H9 (cell line): ENCODE data around the gene ARL4C. TPM values are rescaled to one million over a fixed set of nuclear protein-coding genes. Genes with fewer than 3 reads are reported as not detected.

Source experiments
- DNase-seq: peaks from one replicate; pipeline ENCODE4 v3.0.0-alpha.2; 2017
- H2AFZ ChIP-seq: one replicate; pipeline ENCODE4 v1.6.1; 2013; ENCODE audit warnings: mild to moderate bottlenecking, low read length, control low read depth, moderate library complexity
- H2AK5ac ChIP-seq: 2 replicates; pipeline ENCODE4 v1.6.1; 2013; ENCODE audit warnings: low read length, control low read depth, mixed read lengths; ENCODE audit not compliant: insufficient read length
- H2BK120ac ChIP-seq: one replicate; pipeline ENCODE4 v1.6.1; 2013; ENCODE audit warnings: low read depth, mild to moderate bottlenecking, low read length, control low read depth, inconsistent platforms; ENCODE audit not compliant: poor library complexity, severe bottlenecking
- H2BK12ac ChIP-seq: 2 replicates; pipeline ENCODE4 v1.6.1; 2013; ENCODE audit warnings: low read length, control low read depth, mixed read lengths, low read depth; ENCODE audit not compliant: insufficient read length
- H2BK15ac ChIP-seq: 2 replicates; pipeline ENCODE4 v1.6.1; 2013; ENCODE audit warnings: low read depth, low read length, control low read depth
- H2BK20ac ChIP-seq: one replicate; pipeline ENCODE4 v1.6.1; 2013; ENCODE audit warnings: low read depth, mild to moderate bottlenecking, low read length, control low read depth, inconsistent platforms; ENCODE audit not compliant: poor library complexity, severe bottlenecking
- H2BK5ac ChIP-seq: 2 replicates; pipeline ENCODE4 v1.6.1; 2013; ENCODE audit warnings: low read length, control low read depth, mixed read lengths; ENCODE audit not compliant: insufficient read length
- H3K14ac ChIP-seq: 2 replicates; pipeline ENCODE4 v1.6.1; 2013; ENCODE audit warnings: low read length, control low read depth; ENCODE audit not compliant: insufficient read depth
- H3K18ac ChIP-seq: 2 replicates; pipeline ENCODE4 v1.6.1; 2013; ENCODE audit warnings: low read depth, mild to moderate bottlenecking, mixed read lengths, low read length, control low read depth; ENCODE audit not compliant: insufficient read length
- H3K23ac ChIP-seq: 2 replicates; pipeline ENCODE4 v1.6.1; 2013; ENCODE audit warnings: low read length, control low read depth, mixed read lengths, low read depth; ENCODE audit not compliant: insufficient read length
- H3K23me2 ChIP-seq: 2 replicates; pipeline ENCODE4 v1.6.1; 2013; ENCODE audit warnings: low read depth, mild to moderate bottlenecking, mixed read lengths, low read length, control low read depth; ENCODE audit not compliant: insufficient read length, poor library complexity, severe bottlenecking
- H3K27ac ChIP-seq: 2 replicates; pipeline ENCODE4 v1.5.1; 2013; ENCODE audit warnings: low read length, control low read depth, mixed read lengths, low read depth; ENCODE audit not compliant: insufficient read length
- H3K27me3 ChIP-seq: 2 replicates; pipeline ENCODE4 v1.6.1; 2013; ENCODE audit warnings: low read length, control low read depth, inconsistent platforms; ENCODE audit not compliant: insufficient read depth
- H3K4ac ChIP-seq: 2 replicates; pipeline ENCODE4 v1.6.1; 2013; ENCODE audit warnings: low read depth, mild to moderate bottlenecking, control low read depth, inconsistent platforms, low read length, moderate library complexity
- H3K4me1 ChIP-seq: 2 replicates; pipeline ENCODE4 v1.6.1; 2013; ENCODE audit warnings: low read length, control low read depth, inconsistent platforms; ENCODE audit not compliant: insufficient read depth
- H3K4me2 ChIP-seq: 2 replicates; pipeline ENCODE4 v1.6.1; 2013; ENCODE audit warnings: low read length, control low read depth, mixed read lengths; ENCODE audit not compliant: insufficient read length, insufficient read depth
- H3K56ac ChIP-seq: 2 replicates; pipeline ENCODE4 v1.6.1; 2013; ENCODE audit warnings: low read depth, mild to moderate bottlenecking, mixed read lengths, low read length, control low read depth; ENCODE audit not compliant: insufficient read length
- H3K79me1 ChIP-seq: 2 replicates; pipeline ENCODE4 v1.6.1; 2013; ENCODE audit warnings: low read depth, mild to moderate bottlenecking, moderate library complexity, low read length, control low read depth, inconsistent platforms; ENCODE audit not compliant: insufficient read depth, poor library complexity, severe bottlenecking
- H3K79me2 ChIP-seq: 2 replicates; pipeline ENCODE4 v1.6.1; 2013; ENCODE audit warnings: low read length, control low read depth, inconsistent platforms; ENCODE audit not compliant: insufficient read depth
- H3K9ac ChIP-seq: 2 replicates; pipeline ENCODE4 v1.6.1; 2013; ENCODE audit warnings: low read length, control low read depth, mixed read lengths; ENCODE audit not compliant: insufficient read length; ENCODE audit errors: extremely low read depth
- H3K9me3 ChIP-seq: one replicate; pipeline ENCODE4 v1.6.1; 2013; ENCODE audit warnings: low read depth, low read length, inconsistent platforms; ENCODE audit not compliant: control insufficient read depth
- H3T11ph ChIP-seq: one replicate; pipeline ENCODE4 v1.6.1; 2013; ENCODE audit warnings: mild to moderate bottlenecking, low read length, control low read depth, inconsistent platforms
- H4K20me1 ChIP-seq: one replicate; pipeline ENCODE4 v1.6.1; 2013; ENCODE audit not compliant: control insufficient read depth, insufficient read length, insufficient read depth
- H4K5ac ChIP-seq: 2 replicates; pipeline ENCODE4 v1.6.1; 2013; ENCODE audit warnings: low read depth, mild to moderate bottlenecking, mixed read lengths, low read length, control low read depth; ENCODE audit not compliant: insufficient read length
- H4K8ac ChIP-seq: replicated peaks from 2 replicates; pipeline ENCODE4 v1.6.1; 2013; ENCODE audit warnings: low read length, control low read depth, mixed read lengths, low read depth; ENCODE audit not compliant: insufficient read length
- H4K91ac ChIP-seq: 2 replicates; pipeline ENCODE4 v1.6.1; 2013; ENCODE audit warnings: low read depth, mild to moderate bottlenecking, moderate library complexity, mixed read lengths, low read length, control low read depth; ENCODE audit not compliant: insufficient read length
- H3K27ac Mint-ChIP-seq, 3 experiments: 2 replicates in 2 of 3; 3 replicates in 1 of 3; pipeline ENCODE4 v1.8.0; 2020 to 2021; ENCODE audit warnings: mixed read lengths in 3 of 3, mild to moderate bottlenecking in 1 of 3, moderate library complexity in 1 of 3
- H3K27me3 Mint-ChIP-seq: 2 replicates; pipeline ENCODE4 v1.8.0; 2021; ENCODE audit warnings: low read depth, mild to moderate bottlenecking, moderate library complexity, mixed read lengths
- H3K36me3 Mint-ChIP-seq, 3 experiments: 2 replicates in 2 of 3; 3 replicates in 1 of 3; pipeline ENCODE4 v1.8.0; 2020 to 2021; ENCODE audit warnings: low read depth in 3 of 3, mixed read lengths in 3 of 3; ENCODE audit not compliant: insufficient read depth in 1 of 3
- H3K4me1 Mint-ChIP-seq, 2 experiments: 2 replicates each; pipeline ENCODE4 v1.8.0; 2020; ENCODE audit warnings: mixed read lengths in 2 of 2
- H3K4me3 Mint-ChIP-seq, 2 experiments: 2 replicates in 1 of 2; 3 replicates in 1 of 2; pipeline ENCODE4 v1.8.0; 2020 to 2021; ENCODE audit warnings: mild to moderate bottlenecking in 2 of 2, mixed read lengths in 2 of 2, moderate library complexity in 1 of 2
- H3K9me3 Mint-ChIP-seq, 2 experiments: 2 replicates in 1 of 2; 3 replicates in 1 of 2; pipeline ENCODE4 v1.8.0; 2020; ENCODE audit warnings: mild to moderate bottlenecking in 2 of 2, mixed read lengths in 2 of 2, moderate library complexity in 1 of 2
- WGBS: extraction: QIAGEN DNeasy Blood & Tissue Kit; methylation state at CpG from one replicate; pipeline ENCODE4 v1.1.7; 2013; ENCODE audit warnings: missing lambda C conversion rate, low lambda C conversion rate, mixed read lengths; ENCODE audit not compliant: insufficient read length; ENCODE audit errors: extremely low coverage; 5-methylcytosine and 5-hydroxymethylcytosine counted together
- total RNA-seq: library from RNA; stranded (reverse); gene quantifications from 2 replicates; pipeline ENCODE4 v1.2.1, GENCODE V29; 2021
- TF ChIP-seq, protein P1 (sequence below): fragments of 200-600 bp; sonication (generic); conservative IDR thresholded peaks from 3 replicates; pipeline ENCODE4 v1.8.0; 2021; ENCODE audit warnings: antibody characterized with exemption, mild to moderate bottlenecking

The ARL4C gene
- total RNA-seq, 1 experiment from 2014 or later: 12.0 TPM

DNA sequence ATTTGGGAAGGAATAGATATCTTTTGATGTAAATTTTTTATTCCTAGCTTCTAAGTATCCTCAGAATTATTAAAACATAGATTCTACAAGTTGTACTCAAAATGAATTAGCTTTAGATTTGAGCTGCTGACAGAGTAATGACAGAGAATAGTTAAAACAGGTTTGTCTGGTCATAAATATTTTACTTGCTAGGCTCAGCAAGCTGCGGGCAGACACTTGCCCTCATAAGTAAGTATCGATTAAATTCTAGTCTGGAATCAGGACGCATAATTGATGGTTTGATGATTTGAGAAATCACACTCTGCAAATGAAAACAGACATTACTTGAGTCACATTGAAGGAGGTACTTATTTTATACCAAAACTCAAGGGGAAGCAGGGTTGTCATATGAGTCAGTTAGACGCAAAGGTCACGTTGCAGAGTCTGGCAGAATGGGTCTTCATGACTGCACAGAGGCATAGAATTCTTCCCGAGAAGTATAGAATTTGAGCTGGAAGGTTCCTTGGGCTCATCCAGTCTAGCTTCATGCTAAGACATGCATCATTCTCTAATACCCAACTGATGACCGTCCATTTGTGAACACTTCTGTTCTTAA, 27.5 kb downstream of the ARL4C start:
- no peak overlapping the region for H2BK20ac ChIP-seq
- H2AFZ ChIP-seq: no peak overlapping the region
- H3K14ac ChIP-seq: no peak overlapping the region
- no peaks in the 10 kb centered on the region for H3K4me1 ChIP-seq
- no peaks in the 10 kb centered on the region for H3K79me1 ChIP-seq
- H3K18ac ChIP-seq: no peak overlapping the region
- peaks cover 14% of the 10 kb centered on the region for H3K27me3 Mint-ChIP-seq
- no CpG with 5 or more reads among the region's 7 CpGs for WGBS
- no peak overlapping the region for H2BK5ac ChIP-seq
- H4K8ac ChIP-seq: no peak overlapping the region
- no peak overlapping the region for H3K23ac ChIP-seq
- no peaks in the 10 kb centered on the region for H4K20me1 ChIP-seq
- H3K27ac Mint-ChIP-seq: no peak overlapping the region
- no peak overlapping the region for H2BK12ac ChIP-seq
- H3K4ac ChIP-seq: no peak overlapping the region
- H4K5ac ChIP-seq: no peak overlapping the region
- H3K9me3 Mint-ChIP-seq: peaks cover 2 to 3% of the 10 kb centered on the region in 2 experiments; a peak in 3 of 5 replicates
- H3K4me1 Mint-ChIP-seq: no peaks in the 10 kb centered on the region
- no peak overlapping the region for H4K91ac ChIP-seq
- H3K56ac ChIP-seq: no peak overlapping the region
- no peaks in the 10 kb centered on the region for H3K27me3 ChIP-seq
- no peak overlapping the region for H3T11ph ChIP-seq
- H3K9ac ChIP-seq: no peak overlapping the region
- no peak for DNase-seq
- H3K23me2 ChIP-seq: no peaks in the 10 kb centered on the region
- H3K36me3 Mint-ChIP-seq: no peaks in the 10 kb centered on the region; a peak in 2 of 7 replicates
- no peaks in the 10 kb centered on the region for H3K9me3 ChIP-seq
- no peak overlapping the region for H3K4me3 Mint-ChIP-seq
- no peak overlapping the region for H3K27ac ChIP-seq
- TF ChIP-seq, protein P1, sequence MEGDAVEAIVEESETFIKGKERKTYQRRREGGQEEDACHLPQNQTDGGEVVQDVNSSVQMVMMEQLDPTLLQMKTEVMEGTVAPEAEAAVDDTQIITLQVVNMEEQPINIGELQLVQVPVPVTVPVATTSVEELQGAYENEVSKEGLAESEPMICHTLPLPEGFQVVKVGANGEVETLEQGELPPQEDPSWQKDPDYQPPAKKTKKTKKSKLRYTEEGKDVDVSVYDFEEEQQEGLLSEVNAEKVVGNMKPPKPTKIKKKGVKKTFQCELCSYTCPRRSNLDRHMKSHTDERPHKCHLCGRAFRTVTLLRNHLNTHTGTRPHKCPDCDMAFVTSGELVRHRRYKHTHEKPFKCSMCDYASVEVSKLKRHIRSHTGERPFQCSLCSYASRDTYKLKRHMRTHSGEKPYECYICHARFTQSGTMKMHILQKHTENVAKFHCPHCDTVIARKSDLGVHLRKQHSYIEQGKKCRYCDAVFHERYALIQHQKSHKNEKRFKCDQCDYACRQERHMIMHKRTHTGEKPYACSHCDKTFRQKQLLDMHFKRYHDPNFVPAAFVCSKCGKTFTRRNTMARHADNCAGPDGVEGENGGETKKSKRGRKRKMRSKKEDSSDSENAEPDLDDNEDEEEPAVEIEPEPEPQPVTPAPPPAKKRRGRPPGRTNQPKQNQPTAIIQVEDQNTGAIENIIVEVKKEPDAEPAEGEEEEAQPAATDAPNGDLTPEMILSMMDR: no peak
- H2BK120ac ChIP-seq: no peak overlapping the region
- no peak overlapping the region for H2AK5ac ChIP-seq
- H3K4me2 ChIP-seq: no peak overlapping the region
- no peak overlapping the region for H2BK15ac ChIP-seq
- H3K79me2 ChIP-seq: no peaks in the 10 kb centered on the region
